LNCaP clone FGC (cell line): ENCODE data around the gene ANK3.
A peak's percentile ranks its signal among the peaks of the same experiment; 100 is the strongest.

Experiments
- DNase-seq: peaks from one replicate; pipeline ENCODE4 v3.0.0-alpha.2; 2011; ENCODE audit warnings: low read depth
- H3K4me3 ChIP-seq: 2 replicates; pipeline ENCODE4 v1.5.1; 2011; ENCODE audit warnings: mild to moderate bottlenecking, low read depth, low read length, control low read depth
- CTCF ChIP-seq: IDR thresholded peaks from 2 replicates; pipeline ENCODE4 v1.5.1; 2012; ENCODE audit warnings: mild to moderate bottlenecking; ENCODE audit not compliant: control insufficient read depth, insufficient read depth; ENCODE audit errors: extremely low read depth

The ANK3 gene

GRCh38 chr10:60374836-60375235, 14.8 kb downstream of the ANK3 start:
- no peak for TF ChIP-seq CTCF
- DNase-seq, result no peak
- H3K4me3 ChIP-seq, result no peak overlapping the region

- H3K4me3 ChIP-seq, result no peak overlapping the region
- DNase-seq, result no peak
- no peak for TF ChIP-seq CTCF
Measured at GRCh38 chr10:60372436-60372835, 17.2 kb downstream of the ANK3 start.

- TF ChIP-seq CTCF, result no peak
- peak; percentile 58 for DNase-seq
Measured at GRCh38 chr10:60369547-60369930, 20.1 kb downstream of the ANK3 start.

GRCh38 chr10:60368875-60369546, 20.7 kb downstream of the ANK3 start:
- TF ChIP-seq CTCF, result no peak
- H3K4me3 ChIP-seq, result peak overlapping the region; percentile 17; the same call in 1 of the 2 replicates
- peak; percentile 57 for DNase-seq

More at GRCh38 chr10:60369547-60369930, 20.1 kb downstream of the ANK3 start:
- H3K4me3 ChIP-seq, result no peak overlapping the region

GRCh38 chr10:60367901-60368300, 21.8 kb downstream of the ANK3 start:
- DNase-seq, result no peak
- no peak overlapping the region for H3K4me3 ChIP-seq
- no peak for TF ChIP-seq CTCF

GRCh38 chr10:60367431-60367830, 22.2 kb downstream of the ANK3 start:
- no peak for TF ChIP-seq CTCF
- no peak overlapping the region for H3K4me3 ChIP-seq
- no peak for DNase-seq

GRCh38 chr10:60367024-60367423, 22.7 kb downstream of the ANK3 start:
- no peak overlapping the region for H3K4me3 ChIP-seq
- no peak for TF ChIP-seq CTCF
- DNase-seq, result no peak
